ENCODE measurements around the gene EPN3.

Gene EPN3

DNA sequence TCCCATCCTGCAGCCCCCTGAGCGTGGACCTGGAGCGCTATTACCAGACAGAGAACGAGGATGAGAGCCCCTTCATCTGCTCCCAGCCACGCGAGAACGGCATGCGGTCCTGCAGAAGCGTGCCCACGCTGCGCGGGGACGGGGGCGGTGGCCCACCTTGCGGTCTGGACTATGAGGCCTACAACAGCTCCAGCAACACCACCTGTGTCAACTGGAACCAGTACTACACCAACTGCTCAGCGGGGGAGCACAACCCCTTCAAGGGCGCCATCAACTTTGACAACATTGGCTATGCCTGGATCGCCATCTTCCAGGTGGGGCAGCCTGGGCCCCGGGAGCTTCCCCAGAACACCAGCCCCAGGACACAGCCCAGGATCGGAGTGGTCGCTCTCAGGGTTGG, 40.0 kb downstream of the EPN3 start:
- DNase-seq: no peak

GRCh38 chr17:50573866-50574611, 41.5 kb downstream of the EPN3 start:
- DNase-seq: no peak

GRCh38 chr17:50575581-50576210, 43.2 kb downstream of the EPN3 start:
- DNase-seq: no peak

DNA sequence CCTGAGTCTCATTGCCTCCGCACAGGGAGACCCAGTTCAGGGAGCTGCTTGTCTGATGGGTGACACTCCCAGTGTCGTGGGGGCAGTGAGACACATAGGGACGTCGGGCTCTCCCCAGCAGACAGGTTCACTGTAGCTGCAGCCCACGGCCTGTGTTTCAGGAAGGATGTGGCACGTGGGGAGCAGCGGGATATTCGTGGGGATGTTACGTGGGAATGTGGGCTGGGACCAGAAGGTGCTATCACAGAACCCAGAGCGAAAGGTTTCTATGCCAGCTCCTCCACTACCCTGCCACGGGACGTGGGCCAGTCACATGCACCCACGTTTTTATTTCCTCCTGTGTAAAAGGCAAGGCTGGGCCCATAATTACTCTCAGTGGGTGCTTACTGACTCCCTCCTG, 44.3 kb downstream of the EPN3 start:
- no peak for DNase-seq

DNA sequence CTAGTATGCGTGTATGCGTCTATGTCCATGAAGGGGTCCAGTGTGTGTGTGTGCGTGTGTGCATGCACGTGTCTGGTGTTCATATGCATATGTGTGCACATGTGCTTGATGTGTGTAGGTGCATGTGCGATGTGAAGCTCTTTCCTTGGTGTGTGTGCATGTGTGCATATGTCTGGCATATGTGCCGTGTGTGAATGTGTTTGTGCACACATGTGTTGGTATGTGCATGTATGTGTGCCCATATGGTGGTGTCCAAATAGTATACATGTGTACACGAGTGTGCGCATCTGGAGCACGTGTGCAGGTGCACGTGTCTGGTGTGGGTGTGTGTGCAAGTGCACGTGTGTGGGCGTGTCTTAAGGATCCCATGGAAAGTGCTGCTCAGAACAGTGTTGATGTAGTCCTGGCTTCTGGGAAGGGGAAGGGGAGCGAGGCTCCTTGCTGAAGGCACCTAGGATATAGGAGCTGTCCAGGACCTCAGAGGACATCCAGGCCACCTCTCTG, 45.0 kb downstream of the EPN3 start:
- DNase-seq: no peak

DNA sequence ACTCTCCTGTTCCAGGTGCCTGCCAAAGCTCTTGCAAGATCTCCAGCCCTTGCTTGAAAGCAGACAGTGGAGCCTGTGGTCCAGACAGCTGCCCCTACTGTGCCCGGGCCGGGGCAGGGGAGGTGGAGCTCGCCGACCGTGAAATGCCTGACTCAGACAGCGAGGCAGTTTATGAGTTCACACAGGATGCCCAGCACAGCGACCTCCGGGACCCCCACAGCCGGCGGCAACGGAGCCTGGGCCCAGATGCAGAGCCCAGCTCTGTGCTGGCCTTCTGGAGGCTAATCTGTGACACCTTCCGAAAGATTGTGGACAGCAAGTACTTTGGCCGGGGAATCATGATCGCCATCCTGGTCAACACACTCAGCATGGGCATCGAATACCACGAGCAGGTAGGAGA, 45.6 kb downstream of the EPN3 start:
- DNase-seq: no peak

GRCh38 chr17:50579399-50579798, 46.9 kb downstream of the EPN3 start:
- DNase-seq: no peak

- DNase-seq: no peak
Measured at GRCh38 chr17:50580646-50581045, 48.1 kb downstream of the EPN3 start.

- no peak for DNase-seq
Measured at GRCh38 chr17:50581316-50581715, 48.8 kb downstream of the EPN3 start.

- no peak for DNase-seq
Measured at GRCh38 chr17:50582741-50583140, 50.2 kb downstream of the EPN3 start.

DNA sequence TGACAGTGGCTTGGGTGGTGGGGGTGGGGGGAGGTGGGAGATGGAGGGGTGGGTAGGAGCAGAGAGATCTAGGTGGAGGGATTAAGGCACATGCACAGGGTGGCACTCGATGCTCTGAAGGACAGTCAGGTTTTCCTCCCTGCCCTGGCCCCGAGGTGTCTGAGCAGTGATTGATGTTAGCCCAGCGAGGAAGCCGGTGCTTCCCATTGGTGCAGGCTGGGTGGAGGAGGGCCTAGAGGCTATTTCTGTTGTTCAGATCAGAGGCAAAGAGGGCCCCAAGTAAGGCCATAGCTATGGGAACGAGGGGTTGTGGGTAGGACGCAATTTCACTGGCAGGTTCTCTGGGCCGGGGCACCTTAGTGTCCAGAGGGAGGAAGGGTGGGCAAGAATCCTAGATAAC, 51.1 kb downstream of the EPN3 start:
- no peak for DNase-seq

GRCh38 chr17:50584116-50584515, 51.6 kb downstream of the EPN3 start:
- DNase-seq: no peak

GRCh38 chr17:50584749-50585148, 52.2 kb downstream of the EPN3 start:
- no peak for DNase-seq

DNA sequence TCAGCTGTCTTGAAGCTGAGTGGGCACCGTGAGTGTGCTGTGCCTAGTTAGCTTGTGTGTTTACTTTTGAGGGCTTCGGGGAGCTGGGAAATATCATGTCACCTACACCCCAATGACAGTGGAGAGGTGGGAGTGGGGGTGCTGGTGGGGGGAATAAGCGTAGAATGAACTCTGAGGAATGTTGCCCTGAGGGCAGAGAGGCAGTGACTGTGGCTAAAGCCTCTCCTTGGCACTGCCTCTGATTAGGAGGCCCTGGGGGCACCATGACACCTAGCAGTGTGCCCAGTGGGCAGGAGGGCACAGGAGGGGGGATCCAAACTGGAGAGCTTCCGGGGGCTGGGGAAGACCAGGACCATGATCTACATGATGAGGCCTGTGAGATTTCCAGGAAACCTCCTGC, 52.8 kb downstream of the EPN3 start:
- DNase-seq: no peak

DNA sequence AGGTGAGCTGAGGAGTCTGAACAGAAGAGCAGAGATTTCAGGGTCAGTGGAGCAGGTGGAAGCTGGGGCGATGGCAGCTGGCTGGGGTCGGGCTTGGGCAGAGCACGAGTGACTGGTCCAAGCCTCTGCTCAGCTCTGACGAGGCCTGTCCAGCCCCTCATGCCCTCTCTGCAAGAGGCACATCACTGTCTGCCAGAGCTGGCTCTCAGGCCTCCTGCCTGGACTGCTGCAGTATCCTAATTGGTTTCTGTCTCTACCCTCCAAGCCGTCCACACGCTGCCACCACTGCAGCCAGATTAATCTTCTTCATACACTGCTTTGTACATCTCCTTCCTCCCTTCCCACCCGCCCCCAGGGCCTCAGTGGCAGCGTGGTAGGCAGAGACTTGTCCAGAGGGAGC, 53.4 kb downstream of the EPN3 start:
- no peak for DNase-seq

GRCh38 chr17:50586421-50587247, 54.1 kb downstream of the EPN3 start:
- no peak for DNase-seq

GRCh38 chr17:50587571-50587970, 55.0 kb downstream of the EPN3 start:
- DNase-seq: no peak

GRCh38 chr17:50588391-50589049, 56.0 kb downstream of the EPN3 start:
- no peak for DNase-seq

DNA sequence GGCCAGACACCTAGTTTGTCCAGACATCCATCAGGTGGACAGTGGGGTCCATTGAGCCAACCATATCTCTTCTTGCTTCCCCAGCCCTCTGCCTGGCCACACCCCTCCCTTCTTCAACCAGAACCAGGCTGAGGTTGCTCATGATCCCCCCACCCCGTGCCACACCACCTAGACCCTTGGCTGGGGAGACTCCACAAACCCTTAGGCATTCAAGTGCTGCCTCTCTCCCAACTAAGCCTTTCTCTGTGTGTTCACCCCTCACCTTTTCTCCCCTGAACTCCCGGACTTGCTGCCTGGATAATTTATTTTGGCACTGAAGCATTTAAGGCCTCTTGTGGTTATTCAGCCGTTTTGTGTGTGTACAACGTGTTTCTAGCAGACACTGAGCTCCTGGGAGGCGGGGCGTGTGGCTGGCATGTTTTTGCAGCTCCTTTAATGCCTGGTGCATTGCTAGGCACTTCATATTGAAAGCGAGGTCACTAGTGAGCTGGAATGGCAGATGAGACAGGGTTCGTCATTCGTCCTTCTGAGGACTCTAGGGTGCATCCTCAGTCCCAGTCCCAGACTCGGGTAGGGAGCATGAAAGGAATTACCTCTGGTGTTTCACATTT, 56.7 kb downstream of the EPN3 start:
- no peak for DNase-seq

DNA sequence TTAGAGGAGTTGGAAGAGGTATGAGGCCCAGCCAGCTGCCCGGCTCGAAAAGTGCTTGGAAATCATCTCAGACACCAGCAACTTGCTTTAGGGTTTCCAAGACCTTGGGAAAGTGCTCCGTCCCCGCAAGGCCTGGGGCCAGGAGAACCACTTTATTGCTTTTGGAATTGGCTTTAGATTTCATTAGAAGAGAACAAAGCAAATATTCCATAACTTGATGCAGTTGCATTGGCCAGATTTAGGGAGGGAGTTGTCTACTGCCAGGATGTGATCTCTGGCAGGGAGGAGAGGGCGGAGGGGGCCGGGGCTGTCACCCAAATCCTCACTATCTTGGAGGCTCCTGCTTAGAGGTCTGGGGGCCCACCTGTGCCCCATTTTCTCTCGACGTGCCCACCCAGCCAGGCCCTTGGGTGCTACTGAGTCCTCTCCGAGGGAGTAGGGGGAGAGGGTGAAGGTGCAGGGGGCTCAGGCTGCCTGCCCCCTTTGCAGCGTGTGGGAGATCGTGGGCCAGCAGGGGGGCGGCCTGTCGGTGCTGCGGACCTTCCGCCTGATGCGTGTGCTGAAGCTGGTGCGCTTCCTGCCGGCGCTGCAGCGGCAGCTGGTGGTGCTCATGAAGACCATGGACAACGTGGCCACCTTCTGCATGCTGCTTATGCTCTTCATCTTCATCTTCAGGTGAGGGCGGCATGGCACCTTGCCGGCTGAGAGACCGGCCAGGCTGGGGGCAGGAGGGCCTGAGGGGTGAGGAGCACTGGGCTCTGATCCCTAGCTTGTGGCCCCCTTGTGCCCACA, 58.6 kb downstream of the EPN3 start:
- DNase-seq: no peak

- DNase-seq: no peak
Measured at GRCh38 chr17:50593321-50593720, 60.8 kb downstream of the EPN3 start.

Data from fibroblast of skin of right quadriceps (primary cell).